SH-SY5Y (cell line): ENCODE data around the gene GRID2.

Experiments
- GATA2 ChIP-seq: IDR thresholded peaks from 2 replicates; pipeline ENCODE4 v1.6.1; 2011; ENCODE audit warnings: mild to moderate bottlenecking, low read depth, low read length
- GATA3 ChIP-seq: IDR thresholded peaks from 2 replicates; pipeline ENCODE4 v1.6.1; 2011; ENCODE audit warnings: low read depth, mild to moderate bottlenecking, low read length, moderate library complexity

GRID2 gene

GRCh38 chr4:93373893-93374860 lies 1070.4 kb downstream of the GRID2 start:
- TF ChIP-seq GATA3 (no peak), GATA2 (no peak)

- no peak for TF ChIP-seq GATA2
- TF ChIP-seq GATA3 = no peak
Observed at GRCh38 chr4:93384241-93384640, 1080.5 kb downstream of the GRID2 start.

- no peak for TF ChIP-seq GATA2
- TF ChIP-seq GATA3 = no peak
Observed at GRCh38 chr4:93384887-93385286, 1081.1 kb downstream of the GRID2 start.

GRCh38 chr4:93394545-93395081 lies 1090.8 kb downstream of the GRID2 start:
- TF ChIP-seq GATA3 = no peak
- no peak for TF ChIP-seq GATA2

- TF ChIP-seq GATA3 (no peak), GATA2 (no peak)
Observed at GRCh38 chr4:93396272-93396671, 1092.5 kb downstream of the GRID2 start.

GRCh38 chr4:93403571-93403970 lies 1099.8 kb downstream of the GRID2 start:
- no peak for TF ChIP-seq GATA3
- TF ChIP-seq GATA2 = no peak

GRCh38 chr4:93407493-93408275 lies 1103.9 kb downstream of the GRID2 start:
- TF ChIP-seq GATA3 (no peak), GATA2 (no peak)

- TF ChIP-seq GATA3 (no peak), GATA2 (no peak)
Observed at GRCh38 chr4:93409035-93409434, 1105.3 kb downstream of the GRID2 start.

GRCh38 chr4:93414041-93414550 lies 1110.3 kb downstream of the GRID2 start:
- TF ChIP-seq GATA2 = no peak
- no peak for TF ChIP-seq GATA3

GRCh38 chr4:93416344-93417128 lies 1112.8 kb downstream of the GRID2 start:
- TF ChIP-seq GATA3 = no peak
- TF ChIP-seq GATA2 = no peak

GRCh38 chr4:93431371-93431770 lies 1127.6 kb downstream of the GRID2 start:
- TF ChIP-seq GATA2 (no peak), GATA3 (no peak)

GRCh38 chr4:93433840-93434239 lies 1130.1 kb downstream of the GRID2 start:
- no peak for TF ChIP-seq GATA2
- no peak for TF ChIP-seq GATA3

GRCh38 chr4:93436000-93436626 lies 1132.3 kb downstream of the GRID2 start:
- TF ChIP-seq GATA3 (peak; percentile 60; the same call in 1 of the 2 replicates), GATA2 (peak; percentile 87)
